ENCODE data around the gene CBLN3.

DNA sequence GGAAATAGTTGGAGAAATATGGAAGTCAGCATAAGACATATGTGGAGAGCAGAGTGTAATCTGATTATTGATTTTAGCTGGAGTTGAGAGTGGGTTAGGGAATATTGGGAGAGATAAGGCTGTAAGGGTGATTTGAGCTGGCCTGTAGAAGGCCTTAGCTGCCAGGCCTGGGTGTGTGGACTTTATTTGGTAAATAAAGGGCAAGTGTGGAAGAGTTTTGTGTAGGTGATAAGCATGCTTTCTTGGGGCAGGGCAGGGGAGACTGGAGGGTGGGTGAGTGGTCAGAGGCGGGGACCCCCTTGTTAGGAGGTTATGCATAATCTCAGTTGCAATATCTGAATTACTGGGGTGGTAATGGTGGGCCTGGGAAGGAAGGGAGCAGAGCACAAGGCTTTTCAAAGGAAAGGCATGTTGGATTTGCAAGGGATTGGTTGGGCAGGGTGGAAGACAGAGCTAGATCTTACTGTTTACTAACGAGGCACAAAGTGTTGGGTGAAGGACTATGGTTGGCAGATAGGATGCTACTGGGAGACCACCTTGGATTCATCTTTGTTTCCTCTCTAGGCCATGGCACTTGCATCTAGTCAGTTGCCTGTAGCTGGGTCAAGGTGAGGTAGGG lies 5.8 kb upstream of the CBLN3 start:
- no peak for TF ChIP-seq POLR2A (IDR thresholded peaks at IDR 0.05; ENCODE audit: low read depth, low read length)
- no peak for TF ChIP-seq TAF1 (IDR thresholded peaks at IDR 0.05; ENCODE audit: borderline replicate concordance, low read depth, low read length)
